Uterus (tissue), 4 donors: ENCODE results near the gene CLCA2. TPM values are rescaled to one million over a fixed set of nuclear protein-coding genes. Genes with fewer than 3 reads are reported as not detected.

ENCODE experiments used
- DNase-seq, 2 donors: peaks; one replicate each; pipeline ENCODE4 v3.0.0-alpha.2; 2019 to 2020
- H3K27ac ChIP-seq, 2 donors: fragments of 200-600 bp; sonication (generic); 1 replicate in 1 of 2; 2 replicates in 1 of 2; pipeline ENCODE4 v1.5.1; 2016 to 2018
- H3K27me3 ChIP-seq, 2 donors: fragments of 200-600 bp; sonication (generic); one replicate each; pipeline ENCODE4 v1.5.1; 2018 to 2019; ENCODE audit warnings: control low read depth in 1 of 2
- H3K36me3 ChIP-seq, 2 donors: fragments of 200-600 bp; sonication (generic); one replicate each; pipeline ENCODE4 v1.5.1; 2019; ENCODE audit warnings: control low read depth in 1 of 2
- H3K4me1 ChIP-seq, 2 donors: fragments of 200-600 bp; sonication (generic); one replicate each; pipeline ENCODE4 v1.5.1; 2018 to 2019; ENCODE audit warnings: control low read depth in 1 of 2
- H3K4me3 ChIP-seq, 2 donors: fragments of 200-600 bp; sonication (generic); 1 replicate in 1 of 2; 2 replicates in 1 of 2; pipeline ENCODE4 v1.5.1; 2018 to 2019; ENCODE audit warnings: mild to moderate bottlenecking in 1 of 2
- H3K9me3 ChIP-seq, 2 donors: fragments of 200-600 bp; sonication (generic); one replicate each; pipeline ENCODE4 v1.5.1; 2019; ENCODE audit warnings: control low read depth in 1 of 2
- CTCF ChIP-seq, 4 experiments: fragments of 200-600 bp in 2 of 4; fragments of 450-650 bp in 2 of 4; sonication (generic) in 2 of 4; IDR thresholded peaks; one replicate each; pipeline ENCODE4 v1.5.1; 2016 to 2019; ENCODE audit warnings: antibody characterized with exemption in 4 of 4, mild to moderate bottlenecking in 2 of 4, moderate library complexity in 1 of 4
- POLR2A ChIP-seq, 2 donors: fragments of 450-650 bp; IDR thresholded peaks; one replicate each; pipeline ENCODE4 v1.6.1; 2016; ENCODE audit warnings: antibody characterized with exemption in 2 of 2, mild to moderate bottlenecking in 1 of 2, moderate library complexity in 1 of 2
- intact Hi-C: fragments of 100-400 bp; cut with DNase I; formaldehyde crosslinking; loops from one replicate; pipeline ENCODE4 v1.15.1; 2023; ENCODE audit warnings: low total_unique reads
- total RNA-seq, 4 donors: library from RNA; depleted of rRNA in 3 of 4; stranded (reverse); fragments of >200 nt in 3 of 4; gene quantifications; one replicate each; pipeline versions ENCODE4 v1.1.0 to v1.2.4, GENCODE V29; 2014 to 2023
- donor health status: DM: yes; HTN: yes; CAD: no.

CLCA2 gene
- total RNA-seq, 4 donors from 2014 or later: not detected

GRCh38 chr1:86470859-86471258 lies 46.9 kb downstream of the CLCA2 start:
- no peak overlapping the region for H3K4me3 ChIP-seq
- TF ChIP-seq POLR2A (IDR thresholded peaks at IDR 0.05): no peak
- no peak for TF ChIP-seq CTCF (IDR thresholded peaks at IDR 0.05)
- intact Hi-C loops: no loop called here

GRCh38 chr1:86471291-86471690 lies 47.3 kb downstream of the CLCA2 start:
- no peaks in the 10 kb centered on the region for H3K36me3 ChIP-seq
- TF ChIP-seq POLR2A (IDR thresholded peaks at IDR 0.05) (no peak), CTCF (IDR thresholded peaks at IDR 0.05) (no peak)
- no peak overlapping the region for H3K4me3 ChIP-seq
- no peaks in the 10 kb centered on the region for H3K27me3 ChIP-seq
- no peaks in the 10 kb centered on the region for H3K4me1 ChIP-seq
- no peak for DNase-seq
- no peak overlapping the region for H3K27ac ChIP-seq
- H3K9me3 ChIP-seq: no peaks in the 10 kb centered on the region
- intact Hi-C loops: no loop called here

More at GRCh38 chr1:86470859-86471258, 46.9 kb downstream of the CLCA2 start:
- Histone ChIP-seq H3K4me1 (no peaks in the 10 kb centered on the region), H3K36me3 (no peaks in the 10 kb centered on the region), H3K9me3 (no peaks in the 10 kb centered on the region), H3K27me3 (no peaks in the 10 kb centered on the region), H3K27ac (no peak overlapping the region)
- no peak for DNase-seq

- TF ChIP-seq CTCF (IDR thresholded peaks at IDR 0.05) (no peak), POLR2A (IDR thresholded peaks at IDR 0.05) (no peak)
- H3K27me3 ChIP-seq: no peaks in the 10 kb centered on the region
- H3K36me3 ChIP-seq: no peaks in the 10 kb centered on the region
- no peak overlapping the region for H3K4me3 ChIP-seq
- no peaks in the 10 kb centered on the region for H3K9me3 ChIP-seq
- intact Hi-C loops: no loop called here
- H3K27ac ChIP-seq: no peak overlapping the region
- no peaks in the 10 kb centered on the region for H3K4me1 ChIP-seq
- no peak for DNase-seq
These were observed 48.2 kb downstream of the CLCA2 start for GRCh38 chr1:86472152-86472551.

GRCh38 chr1:86472767-86473166 lies 48.8 kb downstream of the CLCA2 start:
- TF ChIP-seq POLR2A (IDR thresholded peaks at IDR 0.05): no peak
- no peak for TF ChIP-seq CTCF (IDR thresholded peaks at IDR 0.05)
- no peak overlapping the region for H3K27ac ChIP-seq
- H3K36me3 ChIP-seq: no peaks in the 10 kb centered on the region
- peaks cover 0 to under 1% of the 10 kb centered on the region in 2 donors for H3K4me1 ChIP-seq
- H3K27me3 ChIP-seq: no peaks in the 10 kb centered on the region
- DNase-seq: no peak
- intact Hi-C loops: no loop called here
- H3K9me3 ChIP-seq: no peaks in the 10 kb centered on the region
- H3K4me3 ChIP-seq: no peak overlapping the region

- peak overlapping the region; percentile 49 to 73 for H3K27ac ChIP-seq
- TF ChIP-seq CTCF (IDR thresholded peaks at IDR 0.05) (no peak), POLR2A (IDR thresholded peaks at IDR 0.05) (no peak)
- DNase-seq: peak in 1 of 2 donors; percentile 26
- no peaks in the 10 kb centered on the region for H3K36me3 ChIP-seq
- H3K9me3 ChIP-seq: no peaks in the 10 kb centered on the region
- H3K27me3 ChIP-seq: no peaks in the 10 kb centered on the region
- intact Hi-C loops: no loop called here
- peaks cover 0 to 8% of the 10 kb centered on the region in 2 donors for H3K4me1 ChIP-seq
- H3K4me3 ChIP-seq: no peak overlapping the region
These were observed 53.3 kb downstream of the CLCA2 start for GRCh38 chr1:86477256-86477655.
